Measurements from ENCODE around the gene PPM1H.
"Not testable (repeated sequence)": the region's sequence is repeated elsewhere in the genome, so short reads cannot be mapped to it uniquely, and the experiment has no call there.

PPM1H gene

GRCh38 chr12:62683776-62684569 lies 251.0 kb downstream of the PPM1H start:
- no peak for DNase-seq (ENCODE audit: low spot score)

GRCh38 chr12:62681306-62681705 lies 253.6 kb downstream of the PPM1H start:
- DNase-seq (ENCODE audit: low spot score) = no peak

- DNase-seq (ENCODE audit: low spot score) = no peak
Observed at GRCh38 chr12:62679608-62680007, 255.3 kb downstream of the PPM1H start.

- no peak for DNase-seq (ENCODE audit: low spot score)
Observed at GRCh38 chr12:62677355-62677754, 257.6 kb downstream of the PPM1H start.

- no peak for DNase-seq (ENCODE audit: low spot score)
Observed at GRCh38 chr12:62676521-62677307, 258.2 kb downstream of the PPM1H start.

GRCh38 chr12:62673028-62673815 lies 261.7 kb downstream of the PPM1H start:
- no peak for DNase-seq (ENCODE audit: low spot score)

- no peak for DNase-seq (ENCODE audit: low spot score)
Observed at GRCh38 chr12:62670986-62671720, 263.8 kb downstream of the PPM1H start.

GRCh38 chr12:62668782-62669181 lies 266.2 kb downstream of the PPM1H start:
- DNase-seq (ENCODE audit: low spot score) = no peak

- not testable (repeated sequence) for DNase-seq (ENCODE audit: low spot score)
Observed at GRCh38 chr12:62664951-62665350, 270.0 kb downstream of the PPM1H start.

GRCh38 chr12:62660756-62661155 lies 274.2 kb downstream of the PPM1H start:
- DNase-seq (ENCODE audit: low spot score) = no peak

GRCh38 chr12:62659453-62660295 lies 275.3 kb downstream of the PPM1H start:
- DNase-seq (ENCODE audit: low spot score) = no peak

GRCh38 chr12:62658910-62659309 lies 276.0 kb downstream of the PPM1H start:
- DNase-seq (ENCODE audit: low spot score) = no peak

- DNase-seq (ENCODE audit: low spot score) = no peak
Observed at GRCh38 chr12:62657363-62657632, 277.7 kb downstream of the PPM1H start.

- no peak for DNase-seq (ENCODE audit: low spot score)
Observed at GRCh38 chr12:62656591-62657362, 278.2 kb downstream of the PPM1H start.

GRCh38 chr12:62655666-62656151 lies 279.2 kb downstream of the PPM1H start:
- DNase-seq (ENCODE audit: low spot score) = no peak

- no peak for DNase-seq (ENCODE audit: low spot score)
Observed at GRCh38 chr12:62654326-62655241, 280.4 kb downstream of the PPM1H start.

GRCh38 chr12:62653740-62654139 lies 281.2 kb downstream of the PPM1H start:
- DNase-seq (ENCODE audit: low spot score) = no peak

- no peak for DNase-seq (ENCODE audit: low spot score)
Observed at GRCh38 chr12:62653304-62653703, 281.6 kb downstream of the PPM1H start.

GRCh38 chr12:62651138-62651537 lies 283.8 kb downstream of the PPM1H start:
- DNase-seq (ENCODE audit: low spot score) = no peak
